GM19468 (cell line): ENCODE results near the gene DOHH.

Experiments
- ATAC-seq: cut with Tn5 transposase; IDR thresholded peaks from one replicate; pipeline ENCODE4 v1.9.1; 2021; ENCODE audit warnings: mild to moderate bottlenecking, moderate library complexity, moderate number of reproducible peaks; ENCODE audit not compliant: unreplicated experiment; ENCODE audit errors: extremely low read depth

Gene DOHH, protein sequence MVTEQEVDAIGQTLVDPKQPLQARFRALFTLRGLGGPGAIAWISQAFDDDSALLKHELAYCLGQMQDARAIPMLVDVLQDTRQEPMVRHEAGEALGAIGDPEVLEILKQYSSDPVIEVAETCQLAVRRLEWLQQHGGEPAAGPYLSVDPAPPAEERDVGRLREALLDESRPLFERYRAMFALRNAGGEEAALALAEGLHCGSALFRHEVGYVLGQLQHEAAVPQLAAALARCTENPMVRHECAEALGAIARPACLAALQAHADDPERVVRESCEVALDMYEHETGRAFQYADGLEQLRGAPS

DNA sequence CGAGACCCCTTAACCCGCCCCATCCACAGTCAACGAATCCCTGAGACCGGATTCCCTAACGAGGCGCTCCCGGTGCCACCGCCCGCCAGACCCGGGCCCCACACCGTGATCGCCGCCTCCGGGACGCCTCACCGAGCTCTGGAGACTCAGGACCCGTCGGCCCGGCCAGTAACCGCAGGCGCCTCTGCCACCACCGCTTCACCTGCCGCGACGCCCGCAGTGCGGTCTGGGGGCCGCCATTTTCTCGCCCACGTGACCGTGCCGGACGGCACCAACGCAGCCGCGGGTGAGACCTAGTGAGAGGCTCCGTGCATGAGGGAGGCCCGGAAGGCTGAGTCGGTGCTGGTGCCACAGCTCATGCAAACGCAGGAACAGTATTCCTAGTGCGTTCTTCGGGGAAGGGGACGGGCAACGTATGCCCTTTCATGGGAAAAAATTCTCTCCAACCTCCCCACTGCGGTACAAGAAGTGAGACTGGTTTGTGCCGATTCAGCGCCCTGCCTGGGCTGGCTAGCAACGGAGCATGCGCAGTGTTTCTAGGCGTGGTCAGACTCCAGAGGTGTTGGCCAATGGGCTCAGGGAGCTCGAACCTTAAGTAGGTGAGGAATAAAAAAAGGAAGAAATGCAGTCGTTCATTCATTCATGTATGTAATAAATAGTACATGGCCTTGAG, at the start of gene DOHH:
Gene DOHH (minus strand): TSS at position 246 of the 673 bp plus-strand sequence. CDS start 3,860 bp downstream, outside the sequence.
- ATAC-seq = peak; percentile 43

DNA sequence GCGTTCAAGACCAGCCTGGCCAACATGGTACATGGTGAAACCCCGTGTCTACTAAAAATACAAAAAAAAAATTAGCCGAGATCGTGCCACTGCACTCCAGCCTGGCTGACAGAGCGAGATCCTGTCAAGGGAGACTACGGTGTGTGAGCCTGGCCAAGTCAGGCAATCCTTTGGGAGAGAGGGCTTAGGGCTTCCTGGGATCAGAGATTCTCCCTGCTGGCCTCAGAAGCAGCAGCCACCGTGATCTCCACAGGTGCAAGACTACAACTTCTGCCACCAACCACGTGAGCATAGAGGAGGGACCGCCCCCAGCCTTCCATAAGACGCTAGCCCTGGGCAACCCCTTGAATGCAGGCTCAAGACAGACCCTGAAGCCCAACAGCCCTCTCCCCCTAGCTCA, 49.3 kb upstream of the DOHH start:
- ATAC-seq = no peak

DNA sequence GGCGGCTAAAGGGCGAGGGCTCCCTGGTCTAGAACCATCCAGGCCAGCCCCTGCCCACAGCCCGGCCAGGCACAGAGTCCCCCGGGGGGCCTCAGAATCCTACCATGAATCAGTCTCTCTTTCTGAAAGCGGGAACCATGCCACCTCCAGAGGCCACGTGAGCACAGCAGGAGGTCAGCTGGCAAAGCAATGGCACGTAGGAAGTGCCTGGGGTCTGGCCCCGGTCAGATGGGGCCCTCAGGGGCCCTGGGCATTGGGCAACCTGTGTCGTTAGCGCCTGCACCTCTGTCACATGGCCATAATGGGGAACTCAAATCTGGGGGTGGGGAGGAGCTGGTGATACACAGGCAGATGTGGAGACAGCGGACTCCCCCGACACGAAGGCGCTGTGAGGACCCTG, 48.1 kb upstream of the DOHH start:
- ATAC-seq = no peak

DNA sequence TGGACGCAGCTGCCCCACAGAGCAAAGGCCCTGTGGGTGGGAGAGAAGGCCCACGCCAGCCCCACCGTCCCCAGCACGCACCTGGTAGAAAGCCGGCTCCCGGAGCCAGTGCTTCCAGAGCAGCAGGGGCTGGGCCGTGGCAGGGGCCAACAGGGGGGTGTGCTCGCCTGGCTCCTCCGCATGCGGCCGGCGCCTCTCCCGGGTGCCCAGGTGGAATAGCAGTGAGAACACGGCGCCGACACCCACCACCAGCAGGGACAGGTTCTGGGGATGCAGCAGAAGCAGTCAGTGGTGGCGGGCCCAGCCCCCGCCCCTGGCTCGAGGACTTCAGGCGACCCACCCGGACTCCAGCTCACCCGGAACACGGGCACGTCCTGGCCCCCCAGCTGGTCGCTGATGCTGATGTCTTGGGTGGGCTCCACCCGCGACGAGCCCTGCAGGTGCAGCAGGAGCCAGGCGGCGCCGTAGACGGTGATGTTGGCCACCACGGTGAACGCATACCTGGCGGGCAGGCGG, 47.4 kb upstream of the DOHH start:
- ATAC-seq = no peak

DNA sequence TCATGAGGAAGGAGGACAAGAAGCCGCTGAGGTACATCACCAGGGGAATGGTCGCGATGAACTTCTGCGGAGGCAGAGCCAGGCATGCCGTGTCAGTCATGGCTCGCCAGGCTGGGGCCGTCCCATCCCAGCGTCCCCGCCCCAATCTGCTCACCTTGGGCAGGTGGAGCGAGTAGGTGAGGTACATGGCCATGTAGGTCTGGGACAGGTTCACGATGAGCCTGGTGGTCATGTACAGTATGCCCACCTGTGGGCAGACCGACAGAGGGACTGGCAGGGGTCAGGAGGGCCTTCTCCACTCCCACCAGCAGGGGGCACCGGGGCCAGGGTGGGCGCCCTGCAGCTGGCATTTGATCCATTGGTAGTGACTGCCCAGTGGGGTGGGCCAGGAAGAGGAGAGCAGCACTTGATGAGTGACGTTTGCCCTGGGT, 46.8 kb upstream of the DOHH start:
- no peak for ATAC-seq

DNA sequence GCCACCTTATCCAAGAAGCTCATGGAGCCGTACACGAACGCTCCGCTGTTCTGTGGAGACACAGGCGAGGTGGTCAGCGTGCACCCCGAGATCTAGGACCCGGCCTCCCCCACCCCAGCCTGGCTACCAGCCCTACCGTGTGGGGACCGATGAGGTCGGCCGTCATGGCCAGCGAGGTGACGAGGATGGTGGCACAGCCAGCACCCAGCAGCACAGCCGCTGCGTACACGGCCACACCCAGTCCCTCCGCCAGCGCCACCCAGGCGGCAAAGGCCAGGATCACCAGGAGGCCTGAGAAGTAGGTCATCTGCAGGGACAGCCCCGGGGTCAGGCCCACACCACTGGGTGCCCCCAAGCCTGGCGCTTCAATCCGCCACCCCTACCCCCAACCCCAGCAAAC, 45.6 kb upstream of the DOHH start:
- ATAC-seq = no peak

DNA sequence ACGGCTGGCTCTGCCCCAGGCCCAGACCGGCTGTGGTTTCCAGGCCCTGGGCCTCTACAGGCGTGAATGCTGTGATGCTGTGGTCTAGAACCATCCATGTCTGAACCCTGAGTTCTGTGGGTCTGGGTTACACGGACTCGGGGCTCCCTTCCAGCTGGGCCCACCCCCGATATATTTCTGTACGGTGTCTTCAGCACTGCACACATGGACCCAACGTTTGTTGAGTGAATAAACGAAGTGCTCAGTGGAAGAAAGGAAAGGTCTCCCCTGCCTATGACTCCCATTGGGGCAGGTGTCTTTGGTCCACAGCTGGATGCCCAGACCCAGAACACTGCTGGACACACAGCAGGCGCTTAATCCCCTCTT, 45.2 kb upstream of the DOHH start:
- ATAC-seq = no peak

DNA sequence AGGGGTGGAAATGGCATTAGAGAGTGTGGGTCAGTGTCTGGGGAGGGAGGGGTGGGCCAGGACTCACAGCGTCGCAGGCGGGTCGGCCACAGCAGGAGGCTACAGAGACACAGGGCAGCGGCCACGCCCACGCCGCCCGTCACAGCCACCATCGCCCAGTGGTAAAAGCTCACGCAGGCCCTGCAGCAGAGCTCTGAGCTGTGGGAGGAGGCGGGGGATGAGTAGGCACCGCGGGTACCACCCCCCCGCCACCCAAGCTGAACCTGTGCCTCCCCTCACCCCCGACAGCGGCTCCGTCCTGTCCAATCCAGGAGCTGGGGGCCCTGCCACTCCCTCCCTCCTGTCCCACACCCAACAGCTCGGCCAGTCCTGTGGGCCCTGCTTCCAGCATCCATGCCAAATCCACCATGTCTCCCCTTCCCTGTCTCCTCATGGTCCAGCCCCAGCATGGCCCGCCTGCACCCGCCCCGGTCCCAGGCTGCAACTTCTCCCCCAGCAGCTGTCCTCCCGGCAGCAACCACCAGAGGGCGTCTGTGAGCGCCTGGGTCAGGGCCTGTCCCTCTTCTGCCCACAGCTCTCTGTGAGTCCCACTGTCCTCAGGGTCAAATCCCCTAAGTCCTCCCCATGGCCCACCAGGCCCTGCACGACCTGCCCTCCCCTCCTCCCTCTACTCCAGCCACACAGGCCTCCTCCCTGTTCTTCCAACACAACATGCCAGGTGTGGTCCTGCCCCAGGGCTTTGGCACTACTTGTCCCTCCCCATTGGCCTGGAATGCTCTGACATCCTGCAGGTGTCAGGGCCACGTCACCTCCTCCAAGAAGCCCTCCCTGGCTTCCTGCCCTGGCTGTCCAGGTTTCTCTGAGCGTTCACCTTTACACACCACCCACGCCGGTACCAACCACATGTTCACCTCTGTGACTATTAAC, 44.5 kb upstream of the DOHH start:
- ATAC-seq = no peak

DNA sequence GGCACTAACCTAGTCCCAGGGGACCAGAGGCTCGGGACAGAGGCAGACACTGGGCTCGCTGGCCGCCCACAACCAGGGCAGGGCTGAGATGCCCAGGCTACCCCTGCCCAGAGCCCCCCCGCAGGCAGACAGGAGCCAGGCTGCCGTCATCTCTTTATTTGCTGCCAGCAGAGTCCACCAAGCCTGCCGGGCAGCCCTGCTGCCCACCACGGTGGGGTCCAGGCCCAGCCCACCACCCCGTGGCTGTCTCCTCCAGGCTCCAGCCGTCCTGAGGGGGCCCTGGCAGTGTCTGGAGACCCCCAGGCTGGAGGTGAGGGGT, 43.5 kb upstream of the DOHH start:
- ATAC-seq = no peak

DNA sequence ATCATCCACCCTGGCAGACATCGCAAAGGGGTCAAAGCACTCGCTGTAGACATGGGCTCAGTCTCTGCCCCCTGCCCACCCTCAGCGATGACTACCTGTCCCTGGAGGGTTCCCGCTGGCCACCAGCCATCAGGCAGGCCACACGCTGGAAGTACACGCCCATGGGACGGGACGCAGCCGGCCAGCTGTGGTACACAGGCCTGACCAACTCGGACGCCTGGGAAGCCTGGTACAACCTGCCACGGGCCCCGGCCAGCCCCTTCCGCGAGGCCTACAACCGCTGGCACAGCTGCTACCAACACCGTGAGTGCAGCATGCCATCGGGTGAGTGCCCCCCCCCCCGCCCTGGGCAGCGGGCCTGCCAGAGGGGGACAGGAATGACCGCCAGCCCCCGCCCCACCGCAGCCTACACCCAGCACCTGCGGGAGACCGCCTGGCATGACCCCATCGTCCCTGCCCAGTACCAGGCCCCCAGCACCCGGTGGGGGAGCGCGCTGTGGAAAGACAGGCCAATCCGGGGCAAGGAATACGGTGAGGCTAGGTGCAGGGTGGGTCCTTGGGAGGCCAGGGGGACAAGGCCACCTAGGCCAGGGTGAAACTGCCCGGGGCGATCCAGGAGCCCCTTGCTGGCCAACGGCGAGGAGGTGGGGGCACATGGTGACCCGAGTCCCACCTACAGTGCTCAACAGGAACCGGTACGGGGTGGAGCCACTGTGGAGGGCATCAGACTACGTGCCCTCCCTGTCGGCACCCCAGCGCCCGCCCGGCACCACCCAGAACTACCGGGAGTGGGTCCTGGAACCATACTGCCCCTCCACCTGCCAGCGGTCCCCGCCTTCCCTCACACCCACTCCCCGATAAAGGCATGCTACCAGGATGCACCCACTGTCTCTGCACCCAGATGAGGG, 42.9 kb upstream of the DOHH start:
- no peak for ATAC-seq

DNA sequence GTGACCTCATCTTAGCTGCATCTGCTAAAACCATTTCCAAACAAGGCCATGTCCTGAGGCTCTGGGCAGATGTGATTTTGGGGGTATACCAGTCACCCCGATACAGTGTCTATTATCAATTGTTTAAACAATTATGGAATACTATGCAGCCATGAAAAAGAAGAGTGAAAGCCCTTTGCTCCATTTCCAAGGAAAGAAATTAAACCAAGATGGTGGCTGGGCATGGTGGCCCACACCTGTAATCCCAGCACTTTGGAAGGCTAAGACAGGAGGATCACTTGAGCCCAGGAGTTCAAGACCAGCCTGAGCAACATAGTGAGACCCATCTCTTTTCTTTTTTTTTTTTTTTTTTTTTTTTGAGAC, 39.3 kb upstream of the DOHH start:
- ATAC-seq = no peak

DNA sequence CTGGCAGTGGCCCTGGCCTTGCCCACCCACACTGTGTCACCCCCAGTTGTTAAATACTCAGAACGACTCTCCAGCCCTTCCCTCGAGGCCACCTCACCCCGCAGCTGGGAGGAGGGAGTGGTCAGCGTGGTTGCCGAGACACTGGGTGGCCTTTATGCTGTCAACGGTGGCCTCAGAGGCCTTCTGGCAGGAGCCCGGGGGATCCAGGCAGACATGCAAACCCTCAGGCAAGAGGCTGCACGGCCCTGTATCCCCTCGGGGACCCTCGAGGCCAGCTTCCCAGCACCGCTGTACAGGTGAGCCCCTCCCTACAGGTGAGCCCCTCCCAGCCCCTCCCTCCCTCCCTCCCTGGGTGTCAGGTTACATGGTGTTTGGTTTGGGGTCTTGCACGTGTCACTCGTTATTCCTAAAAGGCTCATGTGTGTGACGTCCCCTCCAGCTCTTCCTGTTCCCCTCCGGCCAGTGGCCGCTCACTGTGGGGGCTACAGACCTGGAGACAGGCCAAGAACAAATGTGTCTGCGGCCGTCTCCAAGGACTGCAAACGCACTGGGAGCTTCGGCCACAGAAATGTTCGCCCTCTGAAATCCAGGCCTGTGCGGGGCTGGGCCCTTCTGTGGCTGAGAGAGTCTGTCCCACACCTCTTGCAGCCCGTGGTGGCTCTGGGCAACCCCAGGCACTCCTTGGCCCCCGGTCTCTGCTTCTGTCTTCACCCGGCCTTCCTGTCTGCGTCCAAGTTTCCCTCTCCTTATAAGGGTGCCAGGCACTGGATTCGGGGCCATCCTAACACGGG, 38.7 kb upstream of the DOHH start, which contains the start of gene TEKTIP1:
Gene TEKTIP1 (plus strand): TSS at position 210 of the 791 bp plus-strand sequence. CDS start 4 bp downstream, at position 214.
- no peak for ATAC-seq

DNA sequence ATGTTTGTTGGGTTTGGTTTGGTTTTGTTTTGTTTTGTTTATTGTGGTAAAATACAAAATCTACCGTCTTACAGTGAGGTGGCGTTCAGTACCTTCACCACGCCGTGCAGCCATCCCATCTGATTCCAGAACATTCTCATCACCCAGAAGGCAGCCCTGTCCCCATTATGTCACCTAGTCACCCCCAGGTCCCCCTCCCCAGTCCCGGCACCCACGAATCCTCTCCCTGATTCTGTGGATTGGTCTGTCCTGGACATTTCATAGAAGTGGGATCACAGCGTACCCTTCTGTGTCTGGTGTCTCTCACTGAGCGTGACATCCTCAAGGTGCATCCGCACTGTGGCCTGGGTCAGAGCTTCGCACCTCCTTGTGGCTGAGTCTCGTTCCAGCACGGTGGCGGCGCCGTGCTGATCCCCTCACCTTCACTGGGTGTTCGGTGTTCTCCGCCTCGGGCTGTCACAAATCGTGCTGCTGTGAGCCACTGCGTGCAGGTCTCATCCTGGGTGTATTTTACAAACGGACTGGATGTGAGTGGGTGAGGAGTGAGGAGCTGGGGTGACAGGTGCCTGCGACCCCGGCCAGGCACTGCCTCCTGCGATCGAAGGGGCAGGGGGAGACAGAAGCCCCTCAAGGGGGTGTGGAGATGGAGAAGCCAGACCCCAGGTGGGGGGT, 37.9 kb upstream of the DOHH start:
- no peak for ATAC-seq

DNA sequence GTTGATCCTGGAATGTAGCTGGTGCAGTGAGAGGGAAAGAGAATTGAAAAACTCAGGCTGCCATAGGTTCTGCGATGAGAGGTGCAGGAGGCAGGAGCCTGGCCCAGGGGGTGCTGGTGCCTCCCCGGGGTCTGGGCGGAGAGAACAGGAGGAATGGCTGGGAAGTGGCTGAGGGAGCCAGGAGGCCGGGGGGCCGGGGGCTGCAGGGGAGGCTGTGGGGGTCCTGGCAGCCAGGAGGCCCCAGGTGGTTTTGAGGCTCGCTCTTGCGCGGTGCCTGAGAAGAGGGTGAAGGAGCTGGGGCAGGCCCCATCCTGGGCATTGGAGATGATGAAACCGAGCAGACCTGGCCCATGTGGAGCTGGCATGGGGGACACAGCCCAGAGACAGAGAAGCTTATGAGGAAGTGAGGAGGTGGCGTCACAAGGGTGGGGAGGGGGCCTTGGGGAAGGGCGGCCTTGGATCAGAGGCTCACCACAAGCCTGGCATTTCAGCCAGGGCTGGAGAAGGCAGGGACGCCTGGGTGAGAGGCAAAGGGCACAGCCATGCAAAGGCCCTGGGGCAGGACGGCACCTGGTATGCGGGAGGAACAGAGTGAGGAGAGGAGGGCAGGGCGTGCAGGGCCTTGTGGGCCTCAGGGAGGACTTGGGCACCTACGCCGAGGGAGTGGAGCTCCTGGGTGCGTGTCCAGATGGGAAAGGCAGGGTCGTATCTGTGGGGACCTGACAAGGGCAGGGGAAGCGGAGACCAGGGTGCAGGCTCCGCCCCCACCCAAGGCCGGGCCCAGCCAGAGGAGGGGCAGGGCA, 37.2 kb upstream of the DOHH start:
- no peak for ATAC-seq

DNA sequence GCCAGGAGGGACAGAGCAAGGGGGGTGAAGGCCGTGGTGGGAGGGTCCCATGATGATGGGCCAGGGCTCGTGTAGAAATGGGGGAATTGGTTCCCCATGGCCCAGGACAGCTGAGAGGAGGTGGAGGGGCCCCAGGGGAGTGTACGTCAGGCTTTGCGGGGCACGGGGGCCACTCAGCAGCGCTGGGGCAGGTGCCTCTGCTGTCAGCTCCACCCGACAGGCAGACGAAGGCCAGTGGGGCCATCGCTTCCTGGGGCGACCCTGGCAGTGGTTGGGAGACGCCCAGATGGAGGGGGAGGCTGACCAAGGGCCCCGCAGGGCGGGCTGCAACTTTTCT, 36.6 kb upstream of the DOHH start:
- no peak for ATAC-seq

DNA sequence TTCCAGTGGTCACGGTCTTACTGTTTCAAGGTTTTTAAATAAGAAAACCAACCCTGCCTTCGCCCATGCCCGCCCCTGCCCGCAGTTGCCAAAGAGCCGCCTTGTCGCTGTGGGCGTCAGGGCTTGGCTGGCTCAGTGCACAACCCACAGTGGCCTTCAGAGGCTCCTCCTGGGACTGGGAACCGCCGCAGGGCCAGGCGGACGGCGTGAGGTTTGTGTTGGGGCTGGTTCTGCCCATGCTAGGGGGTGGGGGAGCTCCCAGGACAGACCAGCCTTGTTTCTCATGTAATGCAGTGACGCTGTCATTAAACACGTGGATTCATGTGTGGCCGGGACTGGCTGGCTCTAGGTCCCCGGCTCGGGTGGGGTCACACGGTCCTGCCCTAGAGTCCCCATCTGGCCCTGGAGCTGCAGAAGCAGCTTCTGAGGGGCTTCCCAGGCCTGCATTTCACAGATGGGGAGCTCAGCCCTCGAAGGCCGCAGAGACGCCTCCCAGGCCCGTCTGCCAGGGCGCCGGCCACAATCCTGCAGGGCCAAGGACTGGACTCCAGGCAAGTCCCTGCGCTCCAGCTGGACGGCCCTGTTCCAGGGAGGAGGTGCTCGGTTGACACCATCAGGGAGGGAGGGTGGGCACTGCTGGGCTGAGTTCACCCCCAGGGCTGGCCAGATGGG, 36.1 kb upstream of the DOHH start:
- ATAC-seq = no peak

DNA sequence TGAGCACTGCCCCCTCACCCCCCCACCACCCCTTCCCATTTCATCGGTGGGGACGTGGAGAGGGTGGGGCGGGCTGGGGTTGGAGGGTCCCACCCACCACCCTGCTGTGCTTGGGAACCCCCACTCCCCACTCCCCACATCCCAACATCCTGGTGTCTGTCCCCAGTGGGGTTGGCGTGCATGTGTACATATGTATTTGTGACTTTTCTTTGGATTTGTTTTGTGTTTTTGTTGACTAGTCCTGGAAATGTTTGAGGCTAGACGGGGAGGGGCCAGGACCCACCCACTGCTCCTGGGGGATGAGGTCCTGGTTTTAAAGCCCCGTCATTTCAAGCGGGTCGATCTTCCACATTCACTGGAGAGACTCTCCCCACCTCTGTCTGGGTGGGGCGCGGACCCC, 35.5 kb upstream of the DOHH start:
- no peak for ATAC-seq
